Activated CD8-positive, alpha-beta memory T cell treated with anti-CD3 and anti-CD28 coated beads for 36 hours (primary cell): Measurements from ENCODE around the gene FAM193A. TPM values are rescaled to one million over a fixed set of nuclear protein-coding genes. Genes with fewer than 3 reads are reported as not detected.
"Not testable (repeated sequence)": the region's sequence is repeated elsewhere in the genome, so short reads cannot be mapped to it uniquely, and the experiment has no call there.

Experiments
- CTCF ChIA-PET: fragments of 350-600 bp; sonication (Branson Sonifier 250); formaldehyde crosslinking; loops from one replicate; lab custom pipeline; 2021; ENCODE audit warnings: antibody characterized with exemption; lab: Charles Lee
- POLR2A ChIA-PET: fragments of 350-600 bp; sonication (Branson Sonifier 250); formaldehyde crosslinking; loops from one replicate; lab custom pipeline; 2021; ENCODE audit warnings: antibody characterized with exemption; lab: Charles Lee
- total RNA-seq, 2 experiments: library from RNA; stranded (reverse); gene quantifications; one replicate each; pipeline ENCODE4 v1.2.3, GENCODE V29; 2021

The FAM193A gene
- total RNA-seq, 2 experiments from 2014 or later, result 21.1 to 21.4 TPM

DNA sequence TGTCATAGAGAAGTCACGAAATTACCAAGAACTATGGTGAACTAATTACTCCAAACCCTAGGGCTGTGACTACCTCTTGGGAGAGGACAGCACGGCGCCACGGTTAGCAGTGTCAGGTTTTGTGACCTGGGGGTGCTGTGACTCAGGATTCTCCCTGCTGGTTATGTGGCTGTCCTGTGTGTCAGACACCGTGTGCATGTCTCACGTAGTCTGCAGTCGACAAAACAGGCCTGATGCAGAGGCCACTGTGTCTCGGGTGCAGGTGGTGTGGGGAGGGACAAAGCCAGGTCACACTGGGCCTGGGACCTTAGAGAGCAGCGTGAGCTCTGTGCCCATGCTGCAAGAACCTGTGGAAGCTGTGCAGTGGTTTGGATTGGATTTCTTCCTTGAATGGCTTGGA is 185.6 kb downstream of the FAM193A start:
- CTCF ChIA-PET, result no interaction called here
- POLR2A ChIA-PET, result interaction anchor here (0.6 kb wide), 1 partner anchor 1013 kb away, joined by 5 read pairs; no protein-coding TSS in a partner anchor

DNA sequence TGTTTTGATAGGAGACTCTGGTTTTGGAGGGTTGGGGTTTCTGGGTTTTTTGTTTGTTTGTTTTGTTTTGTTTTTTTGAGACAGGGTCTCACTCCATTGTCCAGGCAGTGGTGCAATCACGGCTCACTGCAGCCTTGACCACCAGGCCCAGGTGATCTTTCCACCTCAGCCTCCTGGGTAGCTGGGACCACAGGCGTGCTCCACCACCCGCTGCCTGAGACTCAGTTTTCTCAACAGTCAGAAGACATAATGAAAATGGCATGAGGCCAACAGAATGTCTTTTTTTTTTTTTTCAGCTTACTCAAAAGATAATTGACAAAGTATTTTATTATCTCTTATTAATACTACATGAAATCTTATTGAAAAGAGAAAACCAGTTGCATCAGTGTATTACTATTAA is 187.3 kb downstream of the FAM193A start:
- ChIA-PET POLR2A (no interaction called here), CTCF (interaction anchor here (1.0 kb wide), 1 partner anchor 10 kb away, joined by 3 read pairs; no protein-coding TSS in a partner anchor)

DNA sequence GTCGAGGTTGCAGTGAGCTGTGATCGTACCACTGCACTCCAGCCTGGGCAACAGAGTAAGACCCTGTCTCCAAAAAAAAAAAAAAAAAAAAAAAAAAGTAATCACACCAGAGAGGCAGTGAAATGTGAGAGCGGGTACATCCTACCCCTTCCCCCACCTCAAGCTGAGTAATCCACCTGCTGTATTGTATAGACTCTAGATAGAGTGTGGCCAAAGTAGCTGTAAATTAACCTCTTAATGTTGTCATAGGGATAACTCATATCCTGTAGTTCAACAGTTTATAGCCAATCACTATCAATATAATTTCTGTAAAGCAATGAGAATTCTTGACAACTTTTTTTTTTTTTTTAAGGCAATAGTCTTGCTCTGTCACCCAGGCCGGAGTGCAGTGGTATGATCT is 188.9 kb downstream of the FAM193A start:
- ChIA-PET CTCF (interaction anchor here (0.9 to 1.2 kb wide), 2 partner anchors 27 to 77 kb away, joined by 3 read pairs; no protein-coding TSS in a partner anchor), POLR2A (no interaction called here)

DNA sequence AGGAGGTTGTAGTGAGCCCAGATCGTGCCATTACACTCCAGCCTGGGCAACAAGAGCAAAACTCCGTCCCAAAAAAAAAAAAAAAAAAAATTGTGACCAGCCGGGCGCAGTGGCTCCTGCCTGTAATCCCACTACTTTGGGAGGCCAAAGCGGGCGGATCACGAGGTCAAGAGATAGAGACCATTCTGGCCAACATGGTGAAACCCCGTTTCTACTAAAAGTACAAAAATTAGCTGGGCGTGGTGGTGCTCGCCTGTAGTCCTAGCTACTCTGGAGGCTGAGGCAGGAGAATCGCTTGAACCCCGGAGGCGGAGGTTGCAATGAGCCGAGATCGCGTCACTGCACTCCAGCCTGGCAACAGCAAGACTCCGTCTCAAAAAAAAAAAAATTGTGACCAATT is 190.4 kb downstream of the FAM193A start:
- CTCF ChIA-PET, result interaction anchor here (0.7 kb wide), 1 partner anchor 20 kb away, joined by 3 read pairs; no protein-coding TSS in a partner anchor
- POLR2A ChIA-PET, result not testable (repeated sequence)

DNA sequence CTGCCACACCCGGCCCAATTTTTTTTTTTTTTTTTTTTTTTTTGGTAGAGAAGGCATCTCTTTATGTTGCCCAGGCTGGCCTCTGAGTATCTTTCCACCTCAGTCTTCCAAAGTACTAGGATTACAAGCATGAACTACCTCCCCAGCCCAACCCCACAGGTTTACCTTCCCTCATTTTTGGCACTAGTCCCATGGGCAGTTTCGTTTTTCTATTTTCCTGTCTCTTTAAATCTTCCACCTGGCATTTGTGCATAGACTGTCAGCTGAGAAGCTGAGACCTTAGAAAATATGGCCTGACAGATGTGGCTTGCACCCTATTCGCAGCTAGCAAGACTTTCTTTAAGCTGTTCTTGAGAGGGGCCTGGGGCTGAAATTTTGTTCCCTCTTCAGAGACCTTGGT is 191.8 kb downstream of the FAM193A start:
- POLR2A ChIA-PET, result no interaction called here
- CTCF ChIA-PET, result no interaction called here

DNA sequence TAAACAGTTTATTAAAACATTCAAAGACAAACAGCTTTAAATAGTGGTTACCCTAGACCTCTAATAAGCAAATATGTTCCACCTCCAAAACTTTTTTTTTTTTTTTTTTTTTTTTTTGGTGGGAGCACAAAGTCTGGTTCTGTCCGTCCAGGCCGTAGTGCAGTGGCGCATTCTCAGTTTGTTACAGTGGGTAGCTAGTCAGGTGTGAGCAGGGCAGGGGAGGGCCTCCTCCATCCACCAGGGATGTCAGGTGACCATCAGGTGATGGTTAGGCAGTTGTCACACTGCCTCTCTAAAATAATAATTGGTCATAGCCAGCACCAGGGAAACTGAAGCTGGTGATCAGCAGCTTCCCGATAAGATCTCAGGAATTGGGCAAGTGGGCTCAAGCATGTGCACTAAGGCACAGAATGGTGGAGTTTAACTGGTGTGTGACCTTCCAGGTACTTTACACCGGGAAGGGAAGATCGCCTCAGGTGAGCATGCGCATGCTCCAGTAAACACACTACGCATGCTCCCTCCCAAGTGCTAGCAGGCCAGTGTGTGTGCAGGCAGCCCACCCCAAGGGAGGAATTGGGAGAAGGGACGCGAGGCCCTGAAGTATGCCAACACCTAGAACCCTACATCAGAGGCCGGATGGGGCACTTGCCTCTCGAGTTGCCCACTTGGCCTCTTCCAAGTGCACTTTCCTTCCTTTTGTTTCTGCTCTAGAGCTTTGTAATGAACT is 192.5 kb downstream of the FAM193A start:
- ChIA-PET CTCF (no interaction called here), POLR2A (no interaction called here)

DNA sequence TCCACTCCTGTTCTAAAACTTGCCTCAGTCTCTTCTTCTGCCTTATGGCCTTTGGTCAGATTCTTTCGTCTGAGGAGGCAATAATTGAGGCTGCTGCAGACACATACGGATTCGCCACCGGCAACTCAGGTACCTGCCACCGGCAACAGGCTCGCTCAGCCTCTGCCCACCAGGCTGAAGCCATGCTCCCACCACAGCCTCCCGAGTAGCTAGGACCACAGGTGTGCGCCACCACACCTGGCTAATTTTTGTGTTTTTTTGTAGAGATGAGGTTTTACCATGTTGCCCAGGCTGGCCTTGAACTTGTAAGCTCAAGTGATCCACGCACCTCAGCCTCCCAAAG is 193.1 kb downstream of the FAM193A start:
- CTCF ChIA-PET, result no interaction called here
- POLR2A ChIA-PET, result no interaction called here

DNA sequence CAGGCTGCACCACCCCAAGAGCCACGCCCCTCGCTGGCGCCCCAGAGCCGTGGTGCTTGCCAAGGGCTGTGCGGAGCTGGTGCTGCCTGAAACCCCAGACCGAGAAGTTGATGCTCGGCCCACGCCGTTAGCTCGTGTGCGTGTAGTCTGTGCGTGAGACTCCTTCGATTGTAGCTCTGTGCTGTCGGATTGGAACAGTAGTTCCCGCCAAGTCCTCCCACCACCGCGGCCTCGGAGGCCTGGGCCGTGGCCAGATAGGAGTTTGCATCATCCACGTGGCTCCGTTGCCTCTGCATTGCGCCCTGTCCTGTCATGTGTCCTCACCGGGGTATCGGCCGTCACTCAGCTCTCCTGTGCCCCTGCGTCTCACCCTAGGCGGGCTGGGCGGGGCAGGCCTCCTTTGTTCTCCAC is 195.5 kb downstream of the FAM193A start:
- POLR2A ChIA-PET, result no interaction called here
- CTCF ChIA-PET, result interaction anchor here (0.9 kb wide), 1 partner anchor 10 kb away, joined by 3 read pairs; no protein-coding TSS in a partner anchor

DNA sequence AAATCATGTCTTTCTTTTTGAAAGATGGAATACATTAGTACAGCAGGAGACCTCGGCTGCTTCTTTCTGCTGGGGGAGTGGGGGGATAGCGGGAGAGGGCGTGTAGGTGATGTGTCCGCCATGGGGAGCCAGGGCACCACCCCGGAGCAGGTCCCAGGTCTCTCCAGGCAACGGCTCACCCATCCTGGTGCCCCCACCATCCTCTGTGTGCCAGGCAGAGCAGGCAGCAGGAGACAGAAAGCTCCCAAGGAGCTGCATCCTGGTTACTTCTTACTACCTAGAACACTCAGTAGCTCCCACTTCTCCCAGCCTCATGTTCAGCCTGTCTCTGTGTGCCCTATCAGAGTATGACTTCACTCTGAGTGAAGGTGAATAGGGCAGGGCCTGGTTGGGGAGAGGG is 196.1 kb downstream of the FAM193A start:
- ChIA-PET POLR2A (no interaction called here), CTCF (interaction anchor here (0.9 kb wide), 1 partner anchor 10 kb away, joined by 3 read pairs; no protein-coding TSS in a partner anchor)

DNA sequence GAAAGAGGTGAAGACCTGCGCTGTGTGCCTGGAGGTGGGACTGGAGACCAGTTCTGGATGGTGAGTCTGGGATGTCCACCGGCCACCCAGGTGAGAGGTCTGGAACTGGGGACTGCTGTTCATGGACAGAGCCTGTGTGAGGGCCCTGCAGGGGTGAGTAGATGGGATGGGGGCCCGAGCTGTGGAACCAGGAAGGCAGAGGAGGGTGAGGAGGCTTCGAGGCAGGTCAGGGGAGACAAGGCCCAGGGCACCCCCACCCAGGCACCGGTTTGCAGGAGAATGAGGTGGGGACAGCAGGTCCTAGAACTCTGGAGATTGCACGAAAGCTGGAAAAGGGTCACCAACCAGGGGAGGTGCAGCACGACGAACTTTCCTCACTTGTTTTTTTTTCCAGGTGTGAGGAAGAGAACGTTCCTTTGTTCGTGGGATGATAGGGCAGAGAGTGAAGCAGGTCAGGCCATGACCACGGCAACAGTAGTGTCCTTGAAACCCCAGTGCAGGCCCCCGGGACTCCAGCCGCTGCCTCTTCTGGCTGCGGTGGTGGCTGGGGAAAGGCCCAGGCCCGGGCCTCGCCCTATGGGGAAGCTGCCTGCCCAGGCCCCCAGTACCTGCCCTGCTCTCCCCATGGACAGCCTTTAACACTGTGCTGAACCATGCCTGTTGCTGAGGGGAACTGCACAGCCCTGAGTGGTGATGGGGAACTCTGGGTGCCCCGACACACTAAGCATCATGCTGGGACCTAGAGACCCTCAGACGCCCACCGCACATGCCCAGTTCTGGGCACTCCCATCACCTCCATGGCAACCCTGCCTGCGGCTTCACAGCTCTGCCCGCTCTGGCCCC is 196.8 kb downstream of the FAM193A start:
- CTCF ChIA-PET, result interaction anchor here (0.9 kb wide), 1 partner anchor 9 kb away, joined by 3 read pairs; no protein-coding TSS in a partner anchor
- POLR2A ChIA-PET, result interaction anchor here (0.5 kb wide), 1 partner anchor 123 kb away, joined by 11 read pairs; no protein-coding TSS in a partner anchor

DNA sequence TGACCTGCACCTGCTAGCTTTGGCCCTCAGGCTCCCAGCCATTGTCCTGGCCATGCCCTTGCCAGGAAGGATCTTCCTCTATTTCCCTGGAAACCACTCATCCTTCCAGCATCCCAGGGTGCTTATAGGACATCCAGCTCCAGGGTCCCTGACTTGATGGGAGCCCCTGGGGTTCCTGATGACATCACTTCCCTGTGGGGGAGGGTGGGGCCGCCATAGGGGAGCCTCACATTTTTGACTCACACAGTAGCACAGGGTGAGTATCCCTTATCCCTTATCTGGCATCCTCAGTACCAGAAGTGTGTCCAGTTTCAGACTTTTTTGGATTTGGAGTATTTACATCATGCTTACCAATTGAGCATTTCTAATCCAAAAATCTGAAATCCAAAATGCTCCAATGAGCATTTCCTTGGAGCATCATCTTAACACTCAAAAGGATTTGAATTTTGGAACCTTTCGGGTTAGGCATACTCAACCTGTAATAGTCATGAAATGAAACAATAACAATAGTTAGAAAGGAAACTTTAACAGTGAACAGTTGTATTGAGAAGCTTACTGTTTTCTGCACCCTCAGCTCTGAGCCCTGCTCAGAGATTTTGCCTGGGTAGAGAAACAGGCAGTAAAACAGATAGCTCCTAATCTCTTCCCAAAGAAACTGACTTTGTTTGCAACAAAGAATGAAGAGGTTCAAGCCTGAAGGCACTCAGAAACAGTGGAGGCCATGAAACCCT is 197.6 kb downstream of the FAM193A start:
- ChIA-PET CTCF (interaction anchor here (1.2 kb wide), 1 partner anchor 12 kb away, joined by 3 read pairs; no protein-coding TSS in a partner anchor), POLR2A (interaction anchor here (0.5 kb wide), 1 partner anchor 123 kb away, joined by 11 read pairs; no protein-coding TSS in a partner anchor)

DNA sequence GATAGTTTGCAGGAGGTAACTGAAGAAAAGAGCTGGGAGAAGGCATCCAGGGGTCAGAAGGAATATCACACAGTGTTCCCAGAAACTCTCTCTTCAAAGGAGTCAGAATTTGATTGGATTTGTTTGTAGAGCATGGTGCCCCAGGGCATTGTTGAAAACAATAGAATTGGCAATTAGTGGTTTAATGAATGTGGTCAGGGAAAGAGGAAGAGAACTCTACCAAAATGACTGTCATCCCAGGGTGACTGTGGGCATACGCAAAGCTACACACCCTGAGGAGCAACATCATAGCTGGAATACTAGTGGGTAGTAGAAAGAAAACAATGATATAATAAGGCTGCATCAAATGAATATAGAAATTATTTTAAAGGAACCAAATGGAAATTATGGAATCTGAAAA is 198.2 kb downstream of the FAM193A start:
- ChIA-PET POLR2A (no interaction called here), CTCF (interaction anchor here (0.6 to 1.2 kb wide), 2 partner anchors 12 to 1010 kb away, joined by 3 to 4 read pairs; no protein-coding TSS in a partner anchor)

DNA sequence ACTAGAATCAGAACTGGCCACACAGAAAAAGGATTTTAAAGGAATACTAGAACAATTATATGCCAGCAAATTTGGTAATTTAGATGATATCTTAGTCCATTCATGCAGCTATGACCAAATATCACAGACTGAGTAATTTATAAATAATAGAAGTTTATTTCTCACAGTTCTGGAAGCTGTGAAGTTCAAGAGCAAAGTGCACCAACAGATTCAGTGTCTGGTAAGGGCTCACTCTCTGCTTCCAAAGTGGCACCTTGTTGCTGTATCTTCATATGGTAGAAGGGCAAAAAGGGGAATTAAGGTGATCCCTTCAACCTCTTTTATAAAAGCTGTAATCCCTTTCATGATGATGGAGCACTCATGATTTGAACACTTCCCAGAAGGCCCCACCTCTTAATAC is 199.4 kb downstream of the FAM193A start:
- ChIA-PET CTCF (no interaction called here), POLR2A (no interaction called here)

DNA sequence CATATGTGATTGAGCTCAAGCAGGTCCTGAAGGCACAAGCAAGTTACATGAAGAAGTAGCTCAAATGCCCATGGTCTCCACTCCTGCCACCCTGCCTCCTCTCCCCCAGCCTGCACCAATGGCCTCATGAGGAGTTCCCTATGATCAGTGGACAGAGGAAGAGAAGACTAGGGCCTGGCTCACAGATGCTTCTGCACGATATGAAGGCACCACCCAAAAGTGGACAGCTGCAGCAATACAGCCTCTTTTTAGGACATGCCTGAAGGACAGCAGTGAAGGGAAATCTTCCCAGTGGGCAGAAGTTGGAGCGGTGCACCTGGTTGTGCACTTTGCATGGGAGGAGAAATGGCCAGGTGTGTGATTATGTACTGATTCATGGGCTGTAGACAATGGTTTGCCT is 201.8 kb downstream of the FAM193A start:
- CTCF ChIA-PET, POLR2A ChIA-PET: not testable (repeated sequence)

DNA sequence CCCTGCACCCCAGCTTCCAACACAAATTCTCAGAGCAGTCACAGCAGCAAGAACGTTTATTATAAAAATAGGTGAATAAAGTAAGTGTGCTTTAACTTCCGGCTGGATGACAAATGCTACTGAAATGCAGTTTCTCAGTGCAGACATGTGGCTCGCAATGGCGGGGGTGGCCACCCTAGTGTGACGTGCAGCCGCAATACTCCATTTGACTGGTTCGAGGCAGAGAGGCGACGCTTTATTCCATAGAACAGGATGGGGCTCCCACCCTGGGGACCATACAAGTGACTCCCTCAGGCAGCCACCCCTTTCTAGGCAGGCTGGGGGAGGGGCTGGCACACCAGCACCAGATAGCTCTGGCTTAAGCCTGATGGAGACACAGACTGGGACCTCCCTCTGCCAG is 205.2 kb downstream of the FAM193A start:
- CTCF ChIA-PET, result interaction anchor here (1.2 kb wide), 1 partner anchor 9 kb away, joined by 3 read pairs; no protein-coding TSS in a partner anchor
- POLR2A ChIA-PET, result interaction anchor here (0.8 kb wide), 1 partner anchor 17 kb away, joined by 3 read pairs; no protein-coding TSS in a partner anchor

DNA sequence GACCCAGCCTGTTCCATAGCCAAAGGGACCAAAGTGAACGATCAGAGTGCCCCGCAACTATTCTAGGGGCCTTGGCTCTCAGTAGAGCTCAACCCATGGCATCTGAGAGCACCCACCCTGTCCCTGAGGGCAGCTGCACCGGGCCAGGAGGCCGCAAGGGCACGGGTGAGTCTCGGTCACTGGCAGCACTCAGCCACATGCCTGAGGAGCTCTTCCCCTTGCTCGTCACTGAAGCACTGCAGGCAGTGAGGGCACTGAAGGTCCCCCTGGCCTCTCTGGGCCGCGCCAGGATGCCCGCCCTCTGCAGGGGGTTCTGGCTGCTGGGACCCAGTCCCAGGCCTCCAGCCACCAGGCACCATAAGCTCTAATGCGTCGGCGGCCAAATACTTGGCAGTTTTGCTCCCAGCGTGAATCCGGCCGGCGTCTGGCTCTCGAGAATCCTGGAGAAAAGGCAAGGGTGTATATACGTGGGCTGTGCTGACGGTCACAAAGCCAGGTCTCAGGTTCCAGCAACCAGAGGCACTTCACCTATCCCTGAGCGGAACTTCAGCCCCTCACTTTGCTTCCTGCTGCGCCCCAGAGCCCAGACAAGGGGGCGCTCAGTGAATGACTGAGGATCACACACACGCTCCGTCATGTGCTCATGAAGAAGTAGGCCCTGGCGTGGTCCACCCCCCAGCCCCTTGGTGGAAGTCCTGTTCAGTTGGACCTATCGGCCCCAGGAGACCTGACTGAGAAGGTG is 205.8 kb downstream of the FAM193A start:
- CTCF ChIA-PET, result interaction anchor here (1.2 kb wide), 1 partner anchor 10 kb away, joined by 3 read pairs; no protein-coding TSS in a partner anchor
- POLR2A ChIA-PET, result interaction anchor here (0.8 kb wide), 1 partner anchor 18 kb away, joined by 3 read pairs; no protein-coding TSS in a partner anchor

DNA sequence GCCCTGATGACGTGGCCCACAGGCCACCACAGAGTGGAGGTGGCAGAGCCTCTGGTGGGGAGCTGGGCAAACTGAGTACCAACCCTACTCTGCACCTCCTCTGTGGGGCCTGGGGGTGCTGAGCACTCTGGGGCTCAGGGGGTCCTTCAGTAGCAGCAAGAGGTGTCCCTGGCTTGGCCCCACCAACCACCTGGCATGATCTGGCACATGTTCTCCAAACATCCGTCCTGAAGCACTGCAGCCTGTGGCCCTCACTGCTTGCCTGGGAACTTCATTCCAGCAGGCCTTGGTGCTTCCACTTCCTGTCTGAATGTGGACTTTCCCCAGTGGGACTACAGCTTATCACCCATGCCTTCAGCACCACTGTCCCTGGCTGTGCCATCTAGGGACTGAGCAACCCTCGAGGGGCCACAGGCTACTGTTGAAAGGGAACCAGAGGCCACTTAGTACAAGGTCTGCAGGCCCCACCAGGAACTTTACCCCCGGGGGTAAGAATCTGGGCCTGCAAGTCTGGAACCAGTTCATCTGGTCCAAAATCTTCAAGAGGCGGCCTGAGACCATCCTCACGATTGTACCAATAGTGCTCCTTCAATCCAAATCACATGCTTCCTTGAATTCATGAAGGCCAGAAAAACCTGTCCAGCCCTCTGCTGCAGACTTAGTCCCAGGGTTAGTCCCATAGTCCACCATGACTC is 206.5 kb downstream of the FAM193A start:
- ChIA-PET POLR2A (no interaction called here), CTCF (interaction anchor here (1.2 kb wide), 1 partner anchor 11 kb away, joined by 3 read pairs; no protein-coding TSS in a partner anchor)
